DLD1 (cell line): ENCODE results near the gene DOK4.

ENCODE experiments used
- in situ Hi-C: cut with HindIII; loops from 2 replicates; pipeline ENCODE4 v1.10.0; 2017; ENCODE audit warnings: low sequenced_read_pairs

The DOK4 gene

GRCh38 chr16:57485916-57486857, at the start of gene DOK4:
TSS of gene DOK4 (minus strand) at chr16:57486493. CDS start at chr16:57479507, 6,986 bp downstream.
- in situ Hi-C loops = no loop called here

GRCh38 chr16:57535680-57536305, 49.5 kb upstream of the DOK4 start:
- in situ Hi-C loops = no loop called here

- in situ Hi-C loops = no loop called here
These were observed 48.8 kb upstream of the DOK4 start for GRCh38 chr16:57534881-57535658.

GRCh38 chr16:57534337-57534880, 48.1 kb upstream of the DOK4 start:
- in situ Hi-C loops = no loop called here

GRCh38 chr16:57533431-57534336, 47.4 kb upstream of the DOK4 start:
- in situ Hi-C loops = no loop called here

- in situ Hi-C loops = no loop called here
These were observed 46.0 kb upstream of the DOK4 start for GRCh38 chr16:57532266-57532625.

- in situ Hi-C loops = no loop called here
These were observed 45.5 kb upstream of the DOK4 start for GRCh38 chr16:57531635-57532265.

- in situ Hi-C loops = no loop called here
These were observed 44.9 kb upstream of the DOK4 start for GRCh38 chr16:57531253-57531575.

GRCh38 chr16:57530522-57531252, 44.4 kb upstream of the DOK4 start:
- in situ Hi-C loops = no loop called here

GRCh38 chr16:57530104-57530521, 43.8 kb upstream of the DOK4 start:
- in situ Hi-C loops = no loop called here

- in situ Hi-C loops = no loop called here
These were observed 43.3 kb upstream of the DOK4 start for GRCh38 chr16:57529391-57530103.

GRCh38 chr16:57528499-57529390, 42.5 kb upstream of the DOK4 start:
- in situ Hi-C loops = no loop called here

- in situ Hi-C loops = no loop called here
These were observed 41.5 kb upstream of the DOK4 start for GRCh38 chr16:57527610-57528360.

- in situ Hi-C loops = no loop called here
These were observed 40.7 kb upstream of the DOK4 start for GRCh38 chr16:57527027-57527426.

GRCh38 chr16:57526498-57526897, 40.2 kb upstream of the DOK4 start:
- in situ Hi-C loops = no loop called here

- in situ Hi-C loops = no loop called here
These were observed 39.5 kb upstream of the DOK4 start for GRCh38 chr16:57525761-57526160.

- in situ Hi-C loops = no loop called here
These were observed 36.7 kb upstream of the DOK4 start for GRCh38 chr16:57522960-57523359.
